ENCODE data around the gene ECE1.

DNA sequence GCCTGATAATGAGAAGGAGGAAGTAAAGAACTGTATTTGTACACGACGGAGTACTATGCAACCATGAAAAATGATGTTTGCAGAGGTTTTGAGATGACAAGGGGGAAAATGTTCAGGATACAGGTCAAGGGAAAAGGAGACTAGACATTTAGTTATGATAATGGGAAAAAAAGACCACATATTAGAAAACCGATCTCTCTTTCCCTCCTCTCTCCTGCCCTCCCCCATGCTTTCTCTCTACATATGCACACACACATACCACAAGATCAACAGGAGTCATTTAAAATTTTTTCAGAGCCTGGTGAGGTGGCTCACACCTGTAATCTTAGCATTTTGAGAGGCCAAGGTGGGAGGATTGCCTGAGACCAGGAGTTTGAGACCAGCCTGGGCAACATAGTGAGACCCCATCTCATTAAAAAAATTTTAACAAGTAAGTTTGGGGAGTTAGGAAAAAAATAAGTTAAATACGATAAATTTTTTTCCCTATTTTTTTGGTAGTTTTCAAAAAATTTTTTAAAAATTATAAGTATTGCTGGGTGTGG lies 44.5 kb downstream of the ECE1 start:
- TF ChIP-seq MAX (IDR thresholded peaks at IDR 0.05) (no peak), EP300 (IDR thresholded peaks at IDR 0.05; ENCODE audit: borderline replicate concordance) (no peak)
- TF ChIP-seq, protein P1, sequence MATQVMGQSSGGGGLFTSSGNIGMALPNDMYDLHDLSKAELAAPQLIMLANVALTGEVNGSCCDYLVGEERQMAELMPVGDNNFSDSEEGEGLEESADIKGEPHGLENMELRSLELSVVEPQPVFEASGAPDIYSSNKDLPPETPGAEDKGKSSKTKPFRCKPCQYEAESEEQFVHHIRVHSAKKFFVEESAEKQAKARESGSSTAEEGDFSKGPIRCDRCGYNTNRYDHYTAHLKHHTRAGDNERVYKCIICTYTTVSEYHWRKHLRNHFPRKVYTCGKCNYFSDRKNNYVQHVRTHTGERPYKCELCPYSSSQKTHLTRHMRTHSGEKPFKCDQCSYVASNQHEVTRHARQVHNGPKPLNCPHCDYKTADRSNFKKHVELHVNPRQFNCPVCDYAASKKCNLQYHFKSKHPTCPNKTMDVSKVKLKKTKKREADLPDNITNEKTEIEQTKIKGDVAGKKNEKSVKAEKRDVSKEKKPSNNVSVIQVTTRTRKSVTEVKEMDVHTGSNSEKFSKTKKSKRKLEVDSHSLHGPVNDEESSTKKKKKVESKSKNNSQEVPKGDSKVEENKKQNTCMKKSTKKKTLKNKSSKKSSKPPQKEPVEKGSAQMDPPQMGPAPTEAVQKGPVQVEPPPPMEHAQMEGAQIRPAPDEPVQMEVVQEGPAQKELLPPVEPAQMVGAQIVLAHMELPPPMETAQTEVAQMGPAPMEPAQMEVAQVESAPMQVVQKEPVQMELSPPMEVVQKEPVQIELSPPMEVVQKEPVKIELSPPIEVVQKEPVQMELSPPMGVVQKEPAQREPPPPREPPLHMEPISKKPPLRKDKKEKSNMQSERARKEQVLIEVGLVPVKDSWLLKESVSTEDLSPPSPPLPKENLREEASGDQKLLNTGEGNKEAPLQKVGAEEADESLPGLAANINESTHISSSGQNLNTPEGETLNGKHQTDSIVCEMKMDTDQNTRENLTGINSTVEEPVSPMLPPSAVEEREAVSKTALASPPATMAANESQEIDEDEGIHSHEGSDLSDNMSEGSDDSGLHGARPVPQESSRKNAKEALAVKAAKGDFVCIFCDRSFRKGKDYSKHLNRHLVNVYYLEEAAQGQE (IDR thresholded peaks at IDR 0.05; ENCODE audit: low read depth), result no peak
